ENCODE measurements around the gene CDH13. TPM values are rescaled to one million over a fixed set of nuclear protein-coding genes. Genes with fewer than 3 reads are reported as not detected.

Gene CDH13
- total and polyA plus RNA-seq, 2 donors (not counting 3 experiments of a cell fraction or from before 2014, with no cell fraction given) = 96.6 to 124 TPM

- no peaks in the 10 kb centered on the region for H3K27me3 ChIP-seq (ENCODE audit: control insufficient read depth in 2 of 2, insufficient read depth in 2 of 2, low read length in 2 of 2)
- POLR2A ChIA-PET = no interaction called here
- CTCF ChIA-PET = no interaction called here
- H3K79me2 ChIP-seq (ENCODE audit: control insufficient read depth, insufficient read depth, low read length) = no peaks in the 10 kb centered on the region
- DNase-seq (ENCODE audit: low read depth, low spot score) (no peak), FAIRE-seq (no peak)
- no peaks in the 10 kb centered on the region for H3K9me3 ChIP-seq (replicated peaks; ENCODE audit: control insufficient read depth, insufficient read depth, low read length)
- no peaks in the 10 kb centered on the region for H4K20me1 ChIP-seq (replicated peaks; ENCODE audit: control insufficient read depth, extremely low read depth, insufficient read depth, low read length)
- dilution Hi-C loops (cut with MboI; ENCODE audit: extremely low pct_ligation_motif_present, low sequenced_read_pairs) = no loop called here
- no peaks in the 10 kb centered on the region for H3K9me1 ChIP-seq (replicated peaks; ENCODE audit: control insufficient read depth, extremely low read depth, insufficient read depth, low read length)
- intact Hi-C loops (cut with micrococcal nuclease) = no loop called here
- H3K9ac ChIP-seq (replicated peaks; ENCODE audit: extremely low read depth, insufficient read depth, low read length) = no peak overlapping the region
- no peak overlapping the region for H2AFZ ChIP-seq (ENCODE audit: low read depth, low read length)
- no peak for TF ChIP-seq FOS (IDR thresholded peaks at IDR 0.05; ENCODE audit: borderline replicate concordance, insufficient read depth, low read length)
- TF ChIP-seq, protein P1, sequence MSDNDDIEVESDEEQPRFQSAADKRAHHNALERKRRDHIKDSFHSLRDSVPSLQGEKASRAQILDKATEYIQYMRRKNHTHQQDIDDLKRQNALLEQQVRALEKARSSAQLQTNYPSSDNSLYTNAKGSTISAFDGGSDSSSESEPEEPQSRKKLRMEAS (IDR thresholded peaks at IDR 0.05; ENCODE audit: insufficient read depth, insufficient read length) = no peak
- TF ChIP-seq GATA2 (IDR thresholded peaks at IDR 0.05; ENCODE audit: insufficient read depth, insufficient read length, low read depth, low read length) = no peak
- TF ChIP-seq POLR2A (IDR thresholded peaks at IDR 0.05; ENCODE audit: low read depth, low read length) = no peak
- TF ChIP-seq EZH2 (IDR thresholded peaks at IDR 0.05; ENCODE audit: borderline replicate concordance, low read depth, low read length, severe bottlenecking) = no peak
- TF ChIP-seq MYC (IDR thresholded peaks at IDR 0.05; ENCODE audit: low read depth, low read length) = no peak
- TF ChIP-seq, protein P2, sequence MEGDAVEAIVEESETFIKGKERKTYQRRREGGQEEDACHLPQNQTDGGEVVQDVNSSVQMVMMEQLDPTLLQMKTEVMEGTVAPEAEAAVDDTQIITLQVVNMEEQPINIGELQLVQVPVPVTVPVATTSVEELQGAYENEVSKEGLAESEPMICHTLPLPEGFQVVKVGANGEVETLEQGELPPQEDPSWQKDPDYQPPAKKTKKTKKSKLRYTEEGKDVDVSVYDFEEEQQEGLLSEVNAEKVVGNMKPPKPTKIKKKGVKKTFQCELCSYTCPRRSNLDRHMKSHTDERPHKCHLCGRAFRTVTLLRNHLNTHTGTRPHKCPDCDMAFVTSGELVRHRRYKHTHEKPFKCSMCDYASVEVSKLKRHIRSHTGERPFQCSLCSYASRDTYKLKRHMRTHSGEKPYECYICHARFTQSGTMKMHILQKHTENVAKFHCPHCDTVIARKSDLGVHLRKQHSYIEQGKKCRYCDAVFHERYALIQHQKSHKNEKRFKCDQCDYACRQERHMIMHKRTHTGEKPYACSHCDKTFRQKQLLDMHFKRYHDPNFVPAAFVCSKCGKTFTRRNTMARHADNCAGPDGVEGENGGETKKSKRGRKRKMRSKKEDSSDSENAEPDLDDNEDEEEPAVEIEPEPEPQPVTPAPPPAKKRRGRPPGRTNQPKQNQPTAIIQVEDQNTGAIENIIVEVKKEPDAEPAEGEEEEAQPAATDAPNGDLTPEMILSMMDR (IDR thresholded peaks at IDR 0.05; ENCODE audit: extremely low read depth in 1 of 2, insufficient read depth in 1 of 2, low read depth in 1 of 2, low read length in 2 of 2) = no peak
- no peak for TF ChIP-seq POLR2AphosphoS5 (IDR thresholded peaks at IDR 0.05; ENCODE audit: insufficient read depth, low read depth, low read length)
- no peak for TF ChIP-seq JUN (IDR thresholded peaks at IDR 0.05; ENCODE audit: borderline replicate concordance, insufficient read depth, insufficient read length, low read depth)
- H3K4me1 ChIP-seq (ENCODE audit: control insufficient read depth, extremely low read depth, insufficient read depth, low read length) = no peaks in the 10 kb centered on the region
- no peak overlapping the region for H3K4me2 ChIP-seq (ENCODE audit: insufficient read depth, low read length)
- no peaks in the 10 kb centered on the region for H3K36me3 ChIP-seq (ENCODE audit: control insufficient read depth in 2 of 2, extremely low read depth in 1 of 2, insufficient read depth in 2 of 2, low read length in 2 of 2)
- no TSS peak for BruUV-seq (replicated peaks)
- no peak overlapping the region for H3K27ac ChIP-seq (ENCODE audit: insufficient read depth, low read depth, low read length)
- no peak overlapping the region for H3K4me3 ChIP-seq (replicated peaks in 1 of 3; ENCODE audit: insufficient read depth in 1 of 3, low read depth in 1 of 3, low read length in 3 of 3)
Measured at GRCh38 chr16:83328936-83329335, 702.2 kb downstream of the CDH13 start.

All from endothelial cell of umbilical vein (primary cell).